Liver (tissue), 9 donors: Measurements from ENCODE around the gene LAMC2. TPM values are rescaled to one million over a fixed set of nuclear protein-coding genes. Genes with fewer than 3 reads are reported as not detected.

Experiments
- DNase-seq: peaks from one replicate; pipeline ENCODE4 v3.0.0-alpha.2; 2017; ENCODE audit warnings: low spot score
- H3K27ac ChIP-seq, 2 donors: one replicate each; pipeline ENCODE4 v1.7.0; 2013; ENCODE audit warnings: inconsistent platforms in 2 of 2, low read length in 2 of 2, control low read depth in 1 of 2, low read depth in 1 of 2, mild to moderate bottlenecking in 1 of 2
- H3K27me3 ChIP-seq, 4 donors: one replicate each; pipeline versions ENCODE4 v1.6.1 to v1.7.0; 2013; ENCODE audit warnings: low read length in 3 of 4, inconsistent platforms in 1 of 4, mild to moderate bottlenecking in 1 of 4, moderate library complexity in 1 of 4; ENCODE audit not compliant: control insufficient read depth in 4 of 4, insufficient read depth in 4 of 4
- H3K36me3 ChIP-seq, 4 donors: one replicate each; pipeline versions ENCODE4 v1.6.1 to v1.7.0; 2013; ENCODE audit warnings: low read length in 3 of 4, mild to moderate bottlenecking in 3 of 4, low read depth in 1 of 4, moderate library complexity in 1 of 4; ENCODE audit not compliant: control insufficient read depth in 4 of 4, insufficient read depth in 3 of 4
- H3K4me1 ChIP-seq, 4 donors: one replicate each; pipeline versions ENCODE4 v1.6.1 to v1.7.0; 2013; ENCODE audit warnings: low read length in 3 of 4, mild to moderate bottlenecking in 3 of 4, moderate library complexity in 1 of 4; ENCODE audit not compliant: control insufficient read depth in 4 of 4, insufficient read depth in 4 of 4
- H3K4me3 ChIP-seq, 3 donors: one replicate each; pipeline versions ENCODE4 v1.6.1 to v1.7.0; 2013; ENCODE audit warnings: low read length in 3 of 3, control low read depth in 1 of 3, low read depth in 1 of 3, mild to moderate bottlenecking in 1 of 3
- H3K9ac ChIP-seq, 2 donors: one replicate each; pipeline ENCODE4 v1.7.0; 2013; ENCODE audit warnings: low read length in 2 of 2, mild to moderate bottlenecking in 2 of 2, moderate library complexity in 2 of 2, control low read depth in 1 of 2, low read depth in 1 of 2
- H3K9me3 ChIP-seq, 4 donors: one replicate each; pipeline versions ENCODE4 v1.6.1 to v1.7.0; 2013; ENCODE audit warnings: low read length in 3 of 4; ENCODE audit not compliant: control insufficient read depth in 4 of 4
- EGR1 ChIP-seq, 2 donors: IDR thresholded peaks; 2 replicates each; pipeline ENCODE4 v1.6.1; 2016 to 2018; ENCODE audit warnings: antibody characterized with exemption in 2 of 2, low read depth in 2 of 2
- FOXA1 ChIP-seq: IDR thresholded peaks from 2 replicates; pipeline ENCODE4 v1.6.1; 2016; ENCODE audit warnings: antibody characterized with exemption
- FOXA2 ChIP-seq: IDR thresholded peaks from 2 replicates; pipeline ENCODE4 v1.6.1; 2016; ENCODE audit warnings: antibody characterized with exemption
- GABPA ChIP-seq, 2 donors: IDR thresholded peaks in 1 of 2; conservative IDR thresholded peaks in 1 of 2; 2 replicates each; pipeline ENCODE4 v1.6.1; 2016; ENCODE audit warnings: antibody characterized with exemption in 2 of 2, mild to moderate bottlenecking in 1 of 2, moderate library complexity in 1 of 2
- HNF4A ChIP-seq, 2 donors: conservative IDR thresholded peaks; 2 replicates each; pipeline ENCODE4 v1.6.1; 2016; ENCODE audit warnings: antibody characterized with exemption in 2 of 2, mild to moderate bottlenecking in 2 of 2
- HNF4G ChIP-seq: IDR thresholded peaks from 2 replicates; pipeline ENCODE4 v1.6.1; 2016; ENCODE audit warnings: antibody characterized with exemption
- JUND ChIP-seq, 2 donors: IDR thresholded peaks; 2 replicates each; pipeline ENCODE4 v1.6.1; 2016; ENCODE audit warnings: antibody characterized with exemption in 2 of 2
- NR2F2 ChIP-seq: IDR thresholded peaks from 2 replicates; pipeline ENCODE4 v1.6.1; 2016; ENCODE audit warnings: antibody characterized with exemption
- RAD21 ChIP-seq, 2 donors: IDR thresholded peaks; 2 replicates each; pipeline ENCODE4 v1.6.1; 2016; ENCODE audit warnings: antibody characterized with exemption in 2 of 2, mild to moderate bottlenecking in 2 of 2
- RXRA ChIP-seq, 2 donors: IDR thresholded peaks; 2 replicates each; pipeline ENCODE4 v1.6.1; 2017 to 2018; ENCODE audit warnings: antibody characterized with exemption in 2 of 2, mild to moderate bottlenecking in 1 of 2
- SP1 ChIP-seq: IDR thresholded peaks from 2 replicates; pipeline ENCODE4 v1.6.1; 2018; ENCODE audit warnings: antibody characterized with exemption, mild to moderate bottlenecking
- TAF1 ChIP-seq: conservative IDR thresholded peaks from 2 replicates; pipeline ENCODE4 v1.6.1; 2016; ENCODE audit warnings: antibody characterized with exemption, mild to moderate bottlenecking
- YY1 ChIP-seq: IDR thresholded peaks from 2 replicates; pipeline ENCODE4 v1.6.1; 2016; ENCODE audit warnings: antibody characterized with exemption, mild to moderate bottlenecking
- WGBS: extraction: QIAGEN DNeasy Blood & Tissue Kit; methylation state at CpG from one replicate; pipeline ENCODE4 v1.1.7; 2013; 5-methylcytosine and 5-hydroxymethylcytosine counted together
- polyA plus RNA-seq, 2 donors: library from polyadenylated mRNA; stranded (reverse) in 1 of 2; unstranded in 1 of 2; fragments of 200-250 nt in 1 of 2; fragments of >200 nt in 1 of 2; fragmentation: Nextera tagmentation in 1 of 2; extraction: Ambion mirVana in 1 of 2; gene quantifications; one replicate each; pipeline versions ENCODE4 v1.2.1 to v1.2.3, GENCODE V29; 2013 to 2015
- total RNA-seq, 2 donors: library from RNA; depleted of rRNA; stranded (reverse); fragments of >200 nt; gene quantifications; one replicate each; pipeline ENCODE4 v1.2.3, GENCODE V29; 2014
- TF ChIP-seq, protein P1 (sequence below): IDR thresholded peaks from 2 replicates; pipeline ENCODE4 v1.6.1; 2016; ENCODE audit warnings: antibody characterized with exemption, mild to moderate bottlenecking
- TF ChIP-seq, protein P2 (sequence below): IDR thresholded peaks from 2 replicates; pipeline ENCODE4 v1.6.1; 2016; ENCODE audit warnings: antibody characterized with exemption
- TF ChIP-seq, protein P3 (sequence below): IDR thresholded peaks from 2 replicates; pipeline ENCODE4 v1.6.1; 2016; ENCODE audit warnings: antibody characterized with exemption
- TF ChIP-seq, protein P4 (sequence below): fragments of 150-350 bp; IDR thresholded peaks from 2 replicates; pipeline ENCODE4 v1.5.1; 2017; ENCODE audit warnings: improper control_type of control experiment, low read depth, low read length; ENCODE audit not compliant: missing input control
- TF ChIP-seq, protein P5 (sequence below): IDR thresholded peaks from 2 replicates; pipeline ENCODE4 v1.6.1; 2016; ENCODE audit warnings: antibody characterized with exemption
- donor health status: healthy.
- donor health status: healthy.
- donor health status: healthy.
- donor health status: healthy.
- donor health status: healthy.

LAMC2 gene
- total and polyA plus RNA-seq, 4 donors: 0.05 to 0.42 (median 0.16) TPM

DNA sequence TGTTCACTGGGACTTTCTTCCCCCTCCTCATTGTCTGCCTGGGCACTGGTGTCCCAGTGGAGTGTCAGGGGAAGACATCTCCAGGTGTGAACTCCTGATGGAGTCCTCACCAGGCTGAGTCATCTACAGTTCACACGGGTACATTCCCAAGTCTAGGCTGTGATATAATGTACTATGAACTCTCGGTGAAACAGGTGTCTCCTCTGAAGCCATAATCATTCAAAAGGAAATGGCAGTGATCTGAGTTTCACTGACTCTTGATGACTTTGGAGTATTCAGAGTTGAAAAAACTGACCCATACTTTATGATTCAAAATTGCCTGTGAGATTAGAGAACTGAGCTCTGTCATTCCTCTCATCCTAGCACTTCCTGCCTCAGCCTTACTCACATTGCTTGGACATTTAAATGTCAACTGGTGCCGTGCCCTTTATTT is 9.1 kb downstream of the LAMC2 start:
- no peaks in the 10 kb centered on the region for H3K4me1 ChIP-seq
- no peaks in the 10 kb centered on the region for H3K36me3 ChIP-seq
- H3K9me3 ChIP-seq: no peaks in the 10 kb centered on the region
- DNase-seq: no peak
- no peak overlapping the region for H3K27ac ChIP-seq
- H3K27me3 ChIP-seq: no peaks in the 10 kb centered on the region
- H3K9ac ChIP-seq: no peak overlapping the region
- WGBS: 59% methylated on average over 3 of the region's 3 CpGs
- H3K4me3 ChIP-seq: no peak overlapping the region
- TF ChIP-seq, protein P1, sequence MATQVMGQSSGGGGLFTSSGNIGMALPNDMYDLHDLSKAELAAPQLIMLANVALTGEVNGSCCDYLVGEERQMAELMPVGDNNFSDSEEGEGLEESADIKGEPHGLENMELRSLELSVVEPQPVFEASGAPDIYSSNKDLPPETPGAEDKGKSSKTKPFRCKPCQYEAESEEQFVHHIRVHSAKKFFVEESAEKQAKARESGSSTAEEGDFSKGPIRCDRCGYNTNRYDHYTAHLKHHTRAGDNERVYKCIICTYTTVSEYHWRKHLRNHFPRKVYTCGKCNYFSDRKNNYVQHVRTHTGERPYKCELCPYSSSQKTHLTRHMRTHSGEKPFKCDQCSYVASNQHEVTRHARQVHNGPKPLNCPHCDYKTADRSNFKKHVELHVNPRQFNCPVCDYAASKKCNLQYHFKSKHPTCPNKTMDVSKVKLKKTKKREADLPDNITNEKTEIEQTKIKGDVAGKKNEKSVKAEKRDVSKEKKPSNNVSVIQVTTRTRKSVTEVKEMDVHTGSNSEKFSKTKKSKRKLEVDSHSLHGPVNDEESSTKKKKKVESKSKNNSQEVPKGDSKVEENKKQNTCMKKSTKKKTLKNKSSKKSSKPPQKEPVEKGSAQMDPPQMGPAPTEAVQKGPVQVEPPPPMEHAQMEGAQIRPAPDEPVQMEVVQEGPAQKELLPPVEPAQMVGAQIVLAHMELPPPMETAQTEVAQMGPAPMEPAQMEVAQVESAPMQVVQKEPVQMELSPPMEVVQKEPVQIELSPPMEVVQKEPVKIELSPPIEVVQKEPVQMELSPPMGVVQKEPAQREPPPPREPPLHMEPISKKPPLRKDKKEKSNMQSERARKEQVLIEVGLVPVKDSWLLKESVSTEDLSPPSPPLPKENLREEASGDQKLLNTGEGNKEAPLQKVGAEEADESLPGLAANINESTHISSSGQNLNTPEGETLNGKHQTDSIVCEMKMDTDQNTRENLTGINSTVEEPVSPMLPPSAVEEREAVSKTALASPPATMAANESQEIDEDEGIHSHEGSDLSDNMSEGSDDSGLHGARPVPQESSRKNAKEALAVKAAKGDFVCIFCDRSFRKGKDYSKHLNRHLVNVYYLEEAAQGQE: no peak
- TF ChIP-seq RAD21 (IDR thresholded peaks at IDR 0.05) (no peak), FOXA1 (no peak), JUND (IDR thresholded peaks at IDR 0.05) (no peak), HNF4A (conservative IDR thresholded peaks at IDR 0.05) (no peak), GABPA (IDR thresholded peaks at IDR 0.05 in 1 of 2, conservative IDR thresholded peaks at IDR 0.05 in 1 of 2) (no peak), RXRA (IDR thresholded peaks at IDR 0.05) (no peak), SP1 (no peak), HNF4G (no peak)
- TF ChIP-seq, protein P2, sequence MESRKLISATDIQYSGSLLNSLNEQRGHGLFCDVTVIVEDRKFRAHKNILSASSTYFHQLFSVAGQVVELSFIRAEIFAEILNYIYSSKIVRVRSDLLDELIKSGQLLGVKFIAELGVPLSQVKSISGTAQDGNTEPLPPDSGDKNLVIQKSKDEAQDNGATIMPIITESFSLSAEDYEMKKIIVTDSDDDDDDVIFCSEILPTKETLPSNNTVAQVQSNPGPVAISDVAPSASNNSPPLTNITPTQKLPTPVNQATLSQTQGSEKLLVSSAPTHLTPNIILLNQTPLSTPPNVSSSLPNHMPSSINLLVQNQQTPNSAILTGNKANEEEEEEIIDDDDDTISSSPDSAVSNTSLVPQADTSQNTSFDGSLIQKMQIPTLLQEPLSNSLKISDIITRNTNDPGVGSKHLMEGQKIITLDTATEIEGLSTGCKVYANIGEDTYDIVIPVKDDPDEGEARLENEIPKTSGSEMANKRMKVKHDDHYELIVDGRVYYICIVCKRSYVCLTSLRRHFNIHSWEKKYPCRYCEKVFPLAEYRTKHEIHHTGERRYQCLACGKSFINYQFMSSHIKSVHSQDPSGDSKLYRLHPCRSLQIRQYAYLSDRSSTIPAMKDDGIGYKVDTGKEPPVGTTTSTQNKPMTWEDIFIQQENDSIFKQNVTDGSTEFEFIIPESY: no peak

DNA sequence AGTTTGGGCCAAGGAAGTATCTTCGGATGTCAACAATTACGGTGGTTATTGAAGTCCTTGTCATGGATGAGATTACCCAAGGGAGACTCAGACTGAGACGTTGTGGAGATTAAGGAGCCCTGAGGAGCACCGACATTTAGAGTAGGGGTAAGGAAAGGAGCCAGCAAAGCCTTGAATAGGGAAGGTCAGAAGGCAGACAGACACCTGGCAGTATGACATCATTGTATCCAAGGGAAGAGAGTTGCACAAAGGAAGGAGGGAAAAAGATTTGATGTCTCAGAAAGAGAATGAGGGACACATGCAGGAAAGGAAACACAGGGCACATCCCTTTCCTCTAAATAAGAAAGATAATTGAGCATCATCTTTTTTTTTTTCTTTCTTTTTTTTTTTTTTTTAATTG is 11.7 kb downstream of the LAMC2 start:
- Histone ChIP-seq H3K27me3 (no peaks in the 10 kb centered on the region), H3K4me1 (no peaks in the 10 kb centered on the region), H3K9me3 (no peaks in the 10 kb centered on the region), H3K27ac (no peak overlapping the region), H3K9ac (no peak overlapping the region), H3K4me3 (no peak overlapping the region), H3K36me3 (no peaks in the 10 kb centered on the region)
- 86% methylated on average over 4 of the region's 4 CpGs for WGBS
- no peak for DNase-seq
- no peak for TF ChIP-seq FOXA1
- TF ChIP-seq, protein P3, sequence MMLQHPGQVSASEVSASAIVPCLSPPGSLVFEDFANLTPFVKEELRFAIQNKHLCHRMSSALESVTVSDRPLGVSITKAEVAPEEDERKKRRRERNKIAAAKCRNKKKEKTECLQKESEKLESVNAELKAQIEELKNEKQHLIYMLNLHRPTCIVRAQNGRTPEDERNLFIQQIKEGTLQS: no peak
- no peak for TF ChIP-seq TAF1
- TF ChIP-seq YY1: no peak
- TF ChIP-seq, protein P4, sequence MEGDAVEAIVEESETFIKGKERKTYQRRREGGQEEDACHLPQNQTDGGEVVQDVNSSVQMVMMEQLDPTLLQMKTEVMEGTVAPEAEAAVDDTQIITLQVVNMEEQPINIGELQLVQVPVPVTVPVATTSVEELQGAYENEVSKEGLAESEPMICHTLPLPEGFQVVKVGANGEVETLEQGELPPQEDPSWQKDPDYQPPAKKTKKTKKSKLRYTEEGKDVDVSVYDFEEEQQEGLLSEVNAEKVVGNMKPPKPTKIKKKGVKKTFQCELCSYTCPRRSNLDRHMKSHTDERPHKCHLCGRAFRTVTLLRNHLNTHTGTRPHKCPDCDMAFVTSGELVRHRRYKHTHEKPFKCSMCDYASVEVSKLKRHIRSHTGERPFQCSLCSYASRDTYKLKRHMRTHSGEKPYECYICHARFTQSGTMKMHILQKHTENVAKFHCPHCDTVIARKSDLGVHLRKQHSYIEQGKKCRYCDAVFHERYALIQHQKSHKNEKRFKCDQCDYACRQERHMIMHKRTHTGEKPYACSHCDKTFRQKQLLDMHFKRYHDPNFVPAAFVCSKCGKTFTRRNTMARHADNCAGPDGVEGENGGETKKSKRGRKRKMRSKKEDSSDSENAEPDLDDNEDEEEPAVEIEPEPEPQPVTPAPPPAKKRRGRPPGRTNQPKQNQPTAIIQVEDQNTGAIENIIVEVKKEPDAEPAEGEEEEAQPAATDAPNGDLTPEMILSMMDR: no peak
- TF ChIP-seq GABPA (IDR thresholded peaks at IDR 0.05 in 1 of 2, conservative IDR thresholded peaks at IDR 0.05 in 1 of 2): no peak
- TF ChIP-seq, protein P5, sequence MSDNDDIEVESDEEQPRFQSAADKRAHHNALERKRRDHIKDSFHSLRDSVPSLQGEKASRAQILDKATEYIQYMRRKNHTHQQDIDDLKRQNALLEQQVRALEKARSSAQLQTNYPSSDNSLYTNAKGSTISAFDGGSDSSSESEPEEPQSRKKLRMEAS: no peak
- no peak for TF ChIP-seq NR2F2
- TF ChIP-seq, protein P1: no peak
- TF ChIP-seq RXRA (IDR thresholded peaks at IDR 0.05): no peak
- no peak for TF ChIP-seq SP1
- TF ChIP-seq HNF4G: no peak
- TF ChIP-seq HNF4A (conservative IDR thresholded peaks at IDR 0.05): no peak
- TF ChIP-seq EGR1 (IDR thresholded peaks at IDR 0.05; ENCODE audit: low read depth in 2 of 2): no peak
- no peak for TF ChIP-seq FOXA2
- TF ChIP-seq RAD21 (IDR thresholded peaks at IDR 0.05): no peak
- TF ChIP-seq, protein P2: no peak
- TF ChIP-seq JUND (IDR thresholded peaks at IDR 0.05): no peak
